GM10266 (cell line): ENCODE data around the gene FBXO22.
"Not testable (repeated sequence)": the region's sequence is repeated elsewhere in the genome, so short reads cannot be mapped to it uniquely, and the experiment has no call there.

Source experiments
- DNase-seq: peaks from one replicate; pipeline ENCODE4 v3.0.0; 2012; ENCODE audit errors: extremely low spot score
- CTCF ChIP-seq: IDR thresholded peaks from 2 replicates; pipeline ENCODE4 v1.5.1; 2012; ENCODE audit warnings: mild to moderate bottlenecking, low read depth; ENCODE audit not compliant: control insufficient read depth, insufficient read depth; ENCODE audit errors: missing control alignments

The FBXO22 gene

DNA sequence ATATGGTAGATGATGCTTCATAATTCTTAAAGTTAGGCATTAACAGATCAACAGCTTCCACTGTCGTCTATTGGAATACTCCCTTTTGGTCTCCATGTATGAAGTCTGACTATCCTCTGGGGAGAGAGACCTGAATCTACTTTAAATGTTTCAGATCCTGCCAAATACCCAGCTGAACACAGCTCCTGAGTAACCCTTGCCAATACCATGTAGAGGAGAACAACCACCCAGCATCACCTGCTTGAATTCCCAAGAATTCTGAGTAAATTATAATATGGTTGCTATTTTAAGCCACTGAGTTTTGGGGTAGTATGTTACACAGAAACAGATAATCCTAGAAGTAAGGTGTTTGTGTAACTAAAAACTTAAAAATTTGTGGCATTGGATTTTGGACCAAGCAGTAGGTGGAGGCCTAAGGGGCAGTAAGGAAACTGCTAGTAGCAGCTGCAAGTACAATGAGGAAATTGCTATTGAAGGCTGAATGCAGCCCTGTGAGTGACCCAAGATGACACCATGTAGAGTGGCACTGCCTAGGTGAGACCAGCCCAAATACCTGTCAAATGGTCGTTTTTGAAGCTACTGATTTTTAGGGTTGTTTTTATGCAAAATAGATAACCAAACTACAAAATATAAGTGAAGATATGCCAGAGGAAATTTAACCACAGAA is 77.6 kb downstream of the FBXO22 start:
- no peak for DNase-seq
- TF ChIP-seq CTCF: no peak

GRCh38 chr15:75982468-75982867 is 78.8 kb downstream of the FBXO22 start:
- no peak for TF ChIP-seq CTCF
- DNase-seq: no peak

- DNase-seq: not testable (repeated sequence)
Observed at GRCh38 chr15:75984706-75985105, 81.0 kb downstream of the FBXO22 start.

DNA sequence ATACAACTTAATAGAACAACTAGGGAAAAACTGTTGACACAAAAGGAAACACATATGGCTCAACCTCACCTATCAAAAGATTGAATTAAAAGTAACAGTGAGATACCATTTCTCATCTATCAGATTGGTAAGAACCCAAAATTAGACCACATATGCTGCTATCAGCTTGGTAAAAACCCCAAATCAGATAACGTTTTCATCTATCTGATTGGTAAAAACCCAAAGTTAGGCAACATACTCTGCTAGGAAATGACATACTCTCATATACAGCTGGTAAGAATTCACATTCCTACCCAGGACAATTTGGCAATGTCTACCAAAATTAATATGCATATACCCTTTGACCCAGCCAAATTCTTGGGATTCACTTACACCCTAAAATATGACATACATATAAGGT is 82.3 kb downstream of the FBXO22 start:
- DNase-seq: no peak

GRCh38 chr15:75989045-75989444 is 85.4 kb downstream of the FBXO22 start:
- TF ChIP-seq CTCF: no peak
- DNase-seq: no peak

More for the DNA sequence above, 82.3 kb downstream of the FBXO22 start:
- no peak for TF ChIP-seq CTCF

DNA sequence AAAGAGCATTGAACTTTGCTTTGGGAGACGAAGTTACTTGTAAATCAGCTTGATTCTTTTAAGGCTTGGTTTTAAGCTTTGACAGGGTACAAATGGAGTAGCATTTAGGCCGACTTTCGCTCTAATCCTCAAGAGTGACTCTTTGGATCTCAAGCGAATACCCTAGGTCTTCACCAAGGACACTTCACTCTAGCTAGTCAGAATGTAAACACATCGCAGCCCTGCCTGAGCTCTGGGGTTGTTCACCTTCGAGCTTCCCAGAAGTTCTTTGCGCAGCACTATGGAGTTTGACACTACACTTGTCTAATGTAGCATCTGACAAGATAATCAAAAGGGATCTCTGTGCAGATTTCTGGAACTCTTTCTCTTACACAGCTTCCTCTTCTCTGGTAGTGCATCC is 86.2 kb downstream of the FBXO22 start:
- no peak for TF ChIP-seq CTCF
- no peak for DNase-seq
